ENCODE measurements around the gene OPHN1.
"Not testable (repeated sequence)": the region's sequence is repeated elsewhere in the genome, so short reads cannot be mapped to it uniquely, and the experiment has no call there.

The OPHN1 gene

DNA sequence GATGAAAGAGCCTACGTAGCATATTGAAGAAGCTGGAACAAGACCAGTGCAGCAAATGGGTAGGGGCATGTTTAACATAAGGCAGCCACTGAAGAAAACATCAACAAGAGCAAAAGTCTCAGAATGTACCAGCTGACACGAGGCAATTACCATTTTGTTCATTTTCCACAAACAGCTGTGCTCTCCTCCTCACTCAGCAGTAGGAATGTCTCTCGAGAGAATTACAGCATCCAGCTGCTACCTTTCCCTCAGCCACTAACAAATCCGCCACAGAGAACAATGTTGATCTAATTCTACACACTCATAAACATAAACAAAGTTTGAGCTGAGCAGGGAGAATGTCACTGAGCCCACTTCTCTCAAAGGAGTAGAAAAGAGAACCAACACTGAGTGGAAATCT lies 68.0 kb downstream of the OPHN1 start:
- DNase-seq (ENCODE audit: low read depth in 2 of 3, low spot score in 2 of 3), result no peak

DNA sequence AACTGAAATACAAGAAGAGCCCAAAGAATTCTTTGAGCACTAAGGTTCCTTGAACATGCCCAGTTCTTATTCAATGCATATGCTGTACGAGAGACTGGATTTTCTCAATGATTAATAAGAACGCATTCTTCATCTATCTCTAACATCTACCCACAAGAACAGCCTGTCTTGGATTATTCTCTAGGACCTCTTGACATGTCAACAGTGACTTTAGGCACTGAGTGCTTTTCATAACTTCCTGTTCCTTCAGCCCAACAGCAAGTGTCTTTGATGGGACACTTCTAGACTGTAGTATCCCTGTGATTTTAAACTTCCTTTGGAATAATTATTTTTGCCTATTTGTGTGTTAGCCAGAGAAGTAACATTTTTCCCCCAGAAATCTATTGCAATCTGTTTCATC lies 69.3 kb downstream of the OPHN1 start:
- no peak for DNase-seq (ENCODE audit: low read depth in 2 of 3, low spot score in 2 of 3)

DNA sequence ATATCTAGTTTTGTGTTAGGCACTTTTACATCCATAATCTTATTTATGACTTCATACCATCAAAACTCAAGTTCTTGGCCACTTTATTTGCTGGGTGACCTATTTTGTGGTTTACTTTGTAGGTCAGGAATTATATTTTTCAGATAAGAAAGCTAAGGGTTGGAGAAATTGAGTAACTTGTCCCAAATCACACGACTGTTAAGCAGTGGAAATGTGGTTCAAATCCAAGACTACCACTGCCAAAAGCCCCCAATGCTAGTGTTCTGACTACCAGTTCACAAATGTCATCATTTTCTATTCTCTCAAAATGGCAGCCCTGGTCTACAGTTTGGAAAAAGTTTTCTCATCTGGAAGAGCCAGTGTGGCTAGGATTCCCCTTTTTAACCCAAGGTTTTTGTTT lies 74.6 kb downstream of the OPHN1 start:
- no peak for DNase-seq (ENCODE audit: low read depth in 2 of 3, low spot score in 2 of 3)

DNA sequence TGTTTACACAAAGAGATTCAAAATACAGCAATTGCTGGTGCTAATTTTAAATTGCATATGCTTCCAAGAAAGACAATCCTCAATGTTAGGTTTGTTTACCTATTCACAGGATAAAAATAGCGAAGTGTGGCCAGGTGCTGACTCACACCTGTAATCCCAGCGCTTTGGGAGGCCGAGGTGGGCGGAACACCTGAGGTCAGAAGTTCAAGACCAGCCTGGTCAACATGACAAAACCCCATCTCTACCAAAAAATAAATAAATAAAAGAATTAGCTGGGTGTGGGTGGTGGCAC lies 77.7 kb downstream of the OPHN1 start:
- no peak for DNase-seq (ENCODE audit: low read depth in 2 of 3, low spot score in 2 of 3)

DNA sequence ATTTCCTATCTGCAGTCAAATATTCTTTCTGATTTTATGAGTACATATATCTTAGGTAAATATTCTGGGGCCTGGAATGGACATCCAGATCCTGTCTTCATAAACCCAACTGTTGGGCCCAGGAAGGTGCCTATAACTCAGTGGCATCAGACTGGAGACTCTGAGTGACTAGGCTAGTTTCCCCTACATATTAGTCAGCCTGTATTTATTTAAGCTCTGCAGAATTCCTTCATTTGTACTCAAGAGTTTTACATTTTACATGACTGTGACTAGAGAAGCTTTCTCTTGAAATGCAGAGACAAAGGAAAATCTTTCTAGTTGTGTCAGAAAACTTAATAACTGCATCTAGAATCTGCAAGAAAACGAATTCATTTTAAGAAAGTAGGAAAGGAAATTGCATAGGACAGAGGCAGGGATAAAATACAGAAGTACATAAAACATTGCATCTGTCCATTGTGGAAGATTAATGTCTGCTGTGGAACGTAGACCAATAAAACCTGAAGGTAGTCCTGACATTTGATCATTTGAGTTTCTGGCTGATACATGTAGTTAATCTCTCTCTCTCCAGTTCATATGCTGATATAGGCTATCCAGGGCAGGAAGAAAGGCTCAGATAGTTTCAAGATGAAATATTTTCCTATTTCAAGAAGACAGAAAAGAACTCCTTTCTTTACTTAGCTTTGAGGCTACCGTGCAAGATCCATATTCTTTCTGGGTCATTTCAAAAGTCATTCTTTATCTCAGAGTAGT lies 78.2 kb downstream of the OPHN1 start:
- no peak for DNase-seq (ENCODE audit: low read depth in 2 of 3, low spot score in 2 of 3)

DNA sequence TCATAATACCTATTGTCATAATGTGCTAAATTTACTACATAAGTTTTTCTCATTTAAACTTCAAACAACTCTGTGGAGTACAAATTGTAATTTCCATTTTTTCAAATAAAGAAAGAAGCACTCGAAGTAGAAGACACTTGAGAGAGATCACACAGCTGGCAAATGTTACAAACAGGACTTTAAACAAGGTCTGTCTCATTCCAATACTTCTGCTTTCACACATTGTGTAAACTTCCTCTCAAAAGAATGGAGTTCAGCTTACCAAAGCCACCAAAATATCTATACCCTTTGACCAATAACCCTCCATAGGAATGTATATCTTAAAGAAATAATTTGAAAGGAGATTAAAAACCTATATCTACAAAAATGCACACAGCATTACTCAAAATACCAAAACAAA lies 88.3 kb downstream of the OPHN1 start:
- DNase-seq (ENCODE audit: low read depth in 2 of 3, low spot score in 2 of 3), result no peak

DNA sequence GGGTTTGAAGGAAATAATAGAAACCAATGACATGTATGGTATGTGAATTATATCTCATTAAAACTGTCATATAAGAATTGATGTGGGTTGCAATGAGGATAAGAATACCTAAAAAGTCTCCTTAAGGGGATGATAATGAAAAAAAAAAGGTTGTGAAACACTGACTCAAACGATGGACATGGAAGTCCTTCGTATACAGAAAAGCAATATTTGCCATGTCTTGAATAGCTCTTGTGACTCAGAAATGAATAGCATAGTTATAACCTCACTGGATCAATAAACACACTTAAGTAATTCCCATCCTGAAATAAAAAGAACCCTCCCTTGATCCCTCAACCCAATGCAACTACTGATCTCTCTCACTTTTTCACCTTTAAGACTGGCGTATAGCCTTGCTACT lies 89.7 kb downstream of the OPHN1 start:
- no peak for DNase-seq (ENCODE audit: low read depth in 2 of 3, low spot score in 2 of 3)

DNA sequence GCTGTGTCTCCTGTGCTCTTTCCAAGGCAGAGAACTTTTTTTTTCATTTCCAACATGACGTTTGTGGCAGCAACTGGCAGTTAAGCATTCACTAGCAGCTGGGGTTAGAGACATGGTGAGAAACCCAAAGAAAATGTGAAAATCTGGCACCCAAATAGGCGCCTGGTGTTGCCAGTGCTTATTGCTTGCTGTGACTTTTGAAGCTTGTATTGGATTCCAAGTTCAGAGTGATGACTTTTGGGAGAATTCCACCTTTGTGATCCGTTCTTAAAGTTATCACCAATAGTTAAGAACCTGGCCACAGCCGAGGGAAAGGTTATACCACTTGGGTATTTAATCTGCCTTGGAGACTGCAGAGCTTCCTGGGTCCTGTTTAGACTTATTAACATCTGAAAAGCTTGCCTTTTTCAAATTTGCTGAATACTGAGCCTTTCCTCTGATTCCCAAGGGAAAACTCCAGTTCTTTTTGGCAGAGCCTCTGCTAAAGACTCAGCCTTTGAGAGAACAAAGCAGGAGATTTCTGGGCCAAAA lies 101.0 kb downstream of the OPHN1 start:
- no peak for DNase-seq (ENCODE audit: low read depth in 2 of 3, low spot score in 2 of 3)

DNA sequence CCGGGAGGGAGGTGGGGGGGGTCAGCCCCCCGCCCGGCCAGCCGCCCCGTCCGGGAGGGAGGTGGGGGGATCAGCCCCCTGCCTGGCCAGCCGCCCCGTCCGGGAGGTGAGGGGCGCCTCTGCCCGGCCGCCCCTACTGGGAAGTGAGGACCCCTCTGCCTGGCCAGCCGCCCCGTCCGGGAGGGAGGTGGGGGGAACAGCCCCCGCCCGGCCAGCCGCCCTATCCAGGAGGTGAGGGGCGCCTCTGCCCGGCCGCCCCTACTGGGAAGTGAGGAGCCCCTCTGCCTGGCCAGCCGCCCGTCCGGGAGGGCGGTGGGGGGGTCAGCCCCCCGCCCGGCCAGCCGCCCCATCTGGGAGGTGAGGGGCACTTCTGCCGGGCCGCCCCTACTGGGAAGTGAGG lies 106.5 kb downstream of the OPHN1 start:
- not testable (repeated sequence) for DNase-seq (ENCODE audit: low read depth in 2 of 3, low spot score in 2 of 3)

DNA sequence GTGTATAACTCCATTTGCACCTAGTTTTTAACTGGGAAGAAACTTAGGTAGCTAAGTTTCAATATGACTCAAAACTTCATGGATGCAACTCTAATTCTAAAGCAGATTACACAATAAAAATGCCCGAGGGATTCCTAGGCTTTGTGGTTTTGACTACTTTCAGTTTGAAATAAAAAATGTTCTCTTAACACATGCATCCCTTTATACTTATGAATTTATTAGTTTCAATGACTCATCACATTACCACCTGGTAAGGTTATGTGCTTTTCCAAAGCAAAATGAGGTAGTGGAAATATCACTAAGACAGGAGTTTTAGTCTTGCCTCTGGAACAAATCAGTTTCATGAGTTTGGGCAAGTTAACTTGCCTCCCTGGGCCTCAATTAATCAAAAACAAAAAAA lies 125.5 kb downstream of the OPHN1 start:
- DNase-seq (ENCODE audit: low read depth in 2 of 3, low spot score in 2 of 3), result no peak

DNA sequence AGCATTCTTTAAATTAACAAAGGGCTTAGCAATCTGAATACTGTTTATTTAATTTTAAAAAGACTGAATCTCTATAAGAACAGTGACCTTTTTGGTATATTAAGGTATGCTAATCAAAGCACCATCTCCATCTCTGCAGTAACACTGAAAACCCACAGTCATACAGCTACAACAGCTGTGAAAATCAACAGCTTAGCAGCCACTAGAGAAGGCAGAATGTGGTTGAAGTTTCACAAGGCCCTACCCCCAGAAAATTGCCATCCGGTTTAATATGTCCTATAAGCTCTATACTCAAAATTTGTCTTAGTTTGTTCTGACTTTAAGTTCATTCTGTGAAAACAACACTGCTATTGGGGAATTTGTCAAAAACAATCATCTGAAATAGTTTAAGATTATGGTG lies 128.7 kb downstream of the OPHN1 start:
- DNase-seq (ENCODE audit: low read depth in 2 of 3, low spot score in 2 of 3), result no peak

DNA sequence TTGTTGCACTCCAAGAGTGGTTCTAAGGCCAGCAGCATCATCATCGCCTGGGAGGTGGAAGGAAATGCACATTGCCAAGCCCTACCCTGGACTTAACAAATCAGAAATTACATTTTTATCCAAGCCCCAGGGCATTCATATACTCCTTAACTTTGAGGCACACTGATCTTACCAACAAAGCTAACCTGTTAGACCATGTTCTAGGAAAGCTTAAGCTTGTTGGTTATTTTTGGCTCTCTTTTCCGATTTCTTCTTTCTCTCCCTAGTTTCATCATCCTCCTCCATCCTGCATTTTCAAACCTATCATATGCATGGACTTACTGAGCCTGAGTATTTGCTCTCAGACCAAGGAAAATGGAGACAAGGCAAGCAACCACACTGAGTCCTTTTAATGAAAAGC lies 133.4 kb downstream of the OPHN1 start:
- DNase-seq (ENCODE audit: low read depth in 2 of 3, low spot score in 2 of 3), result no peak

DNA sequence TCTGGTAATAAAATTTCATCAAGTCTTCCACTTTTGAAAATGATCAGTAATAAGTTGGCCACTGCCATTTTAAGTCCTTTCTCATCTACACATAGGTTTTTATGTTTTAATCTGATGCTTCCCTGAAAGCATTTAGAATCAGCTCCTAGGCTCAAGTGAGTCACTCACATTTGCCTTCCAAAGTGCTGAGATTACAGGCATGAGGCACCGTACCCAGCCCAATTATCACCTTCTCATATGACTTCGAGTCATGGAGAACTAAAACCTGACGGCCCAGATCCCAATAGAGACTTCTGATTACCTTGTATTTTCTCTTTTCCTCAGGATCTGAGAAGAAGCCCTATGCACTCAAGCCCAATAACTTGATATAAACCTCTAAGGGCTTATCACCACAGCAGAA lies 140.8 kb downstream of the OPHN1 start:
- DNase-seq (ENCODE audit: low read depth in 2 of 3, low spot score in 2 of 3), result no peak

DNA sequence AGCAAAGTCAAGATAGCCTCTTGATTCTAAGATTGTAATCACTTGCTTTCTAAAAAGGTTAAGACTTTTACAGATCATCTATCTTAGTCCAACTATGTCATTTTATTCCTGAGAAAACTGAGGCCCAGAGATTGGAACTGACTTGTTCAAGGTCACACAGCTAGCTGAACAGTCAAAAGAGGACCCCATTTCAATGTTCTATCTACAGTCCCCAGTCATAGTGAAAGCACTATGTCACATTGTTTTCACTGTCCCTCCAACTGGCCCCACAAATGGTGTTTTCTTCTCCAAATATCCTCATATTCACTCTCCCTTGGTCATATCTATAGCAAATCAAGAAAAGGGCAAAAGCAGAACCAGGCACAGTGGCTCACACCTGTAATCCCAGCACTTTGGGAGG lies 145.2 kb downstream of the OPHN1 start:
- no peak for DNase-seq (ENCODE audit: low read depth in 2 of 3, low spot score in 2 of 3)

DNA sequence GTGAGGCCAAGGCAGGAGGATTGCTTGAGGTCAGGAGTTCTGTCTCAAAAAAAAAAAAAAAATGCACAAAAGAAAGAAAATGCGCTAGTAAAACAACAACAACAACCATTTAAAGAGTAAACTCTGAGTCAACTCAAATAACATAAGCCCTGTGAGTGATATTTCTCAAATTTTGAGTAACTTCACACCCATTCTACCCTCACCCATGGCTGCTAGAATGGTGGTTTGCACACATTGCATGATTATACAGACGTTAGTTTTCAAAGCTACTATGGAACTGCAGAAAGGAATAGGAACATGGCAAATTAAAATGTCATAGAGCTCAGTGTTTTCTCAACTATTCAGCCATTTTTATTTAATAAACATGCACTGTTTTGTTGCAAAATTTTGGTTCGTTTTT lies 145.9 kb downstream of the OPHN1 start:
- no peak for DNase-seq (ENCODE audit: low read depth in 2 of 3, low spot score in 2 of 3)

DNA sequence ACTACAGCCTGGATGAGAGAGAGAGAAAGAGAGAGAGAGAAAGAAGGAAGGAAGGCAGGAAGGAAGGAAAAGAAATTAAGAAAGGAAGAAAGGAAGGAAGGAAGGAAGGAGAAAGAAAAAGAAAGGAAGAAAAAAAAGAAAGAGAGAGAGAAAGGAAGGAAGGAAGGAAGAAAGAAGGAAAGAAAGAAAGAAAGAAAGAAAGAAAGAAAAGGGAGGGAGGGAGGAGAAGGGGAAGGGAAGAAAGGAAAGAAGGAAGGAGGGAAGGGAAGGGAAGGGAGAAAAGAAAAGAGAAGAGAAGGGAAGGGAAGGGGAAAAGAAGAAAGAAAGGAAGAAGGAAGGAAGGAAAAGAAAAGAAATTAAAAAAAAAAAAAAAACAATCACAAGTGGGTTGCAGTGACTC lies 146.3 kb downstream of the OPHN1 start:
- no peak for DNase-seq (ENCODE audit: low read depth in 2 of 3, low spot score in 2 of 3)

DNA sequence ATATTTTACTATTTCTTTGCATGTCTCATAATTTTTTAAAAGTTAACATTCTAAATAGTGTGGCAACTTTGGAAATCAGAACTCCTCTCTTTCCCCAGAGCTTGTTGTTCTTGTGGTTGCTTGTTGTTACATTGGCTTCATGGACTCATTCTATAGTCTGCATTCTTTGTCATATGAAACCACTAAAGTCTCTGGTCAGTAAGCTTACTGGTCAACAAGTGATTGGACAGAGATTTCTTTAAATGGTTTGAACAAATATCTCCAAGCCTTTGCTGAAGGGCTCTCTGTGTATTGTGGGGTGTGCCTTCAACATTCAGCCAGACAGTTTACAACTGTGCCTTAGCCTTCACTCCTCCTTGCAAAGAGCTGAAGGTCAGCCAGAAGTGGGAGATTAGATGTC lies 147.2 kb downstream of the OPHN1 start:
- no peak for DNase-seq (ENCODE audit: low read depth in 2 of 3, low spot score in 2 of 3)

DNA sequence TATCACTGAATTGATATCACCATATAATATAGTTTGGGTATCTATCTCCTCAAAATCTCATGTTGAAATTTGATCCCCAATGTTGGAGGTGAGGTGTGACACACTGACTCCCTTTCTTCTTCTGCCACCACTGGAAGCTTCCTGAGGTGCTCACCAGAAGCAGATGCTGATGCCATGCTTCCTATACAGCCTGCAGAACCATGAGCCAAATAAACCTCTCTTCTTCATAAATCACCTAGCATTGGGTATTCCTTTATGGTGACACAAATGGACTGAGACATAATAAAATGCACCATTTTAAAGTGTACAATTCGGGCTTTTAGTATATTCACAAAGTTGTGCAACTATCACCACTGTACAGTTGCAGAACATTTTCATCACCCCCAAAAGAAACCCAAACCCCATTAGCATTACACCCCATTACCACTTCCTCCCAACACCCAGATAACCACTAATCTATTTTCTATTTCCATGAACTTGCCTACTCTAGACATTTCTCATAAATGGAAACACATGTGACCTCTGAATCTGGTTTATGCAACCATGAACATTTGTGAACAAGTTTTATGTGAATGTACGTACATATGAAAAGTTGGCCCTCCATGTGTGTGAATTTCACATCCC lies 148.9 kb downstream of the OPHN1 start:
- DNase-seq (ENCODE audit: low read depth in 2 of 3, low spot score in 2 of 3), result no peak

DNA sequence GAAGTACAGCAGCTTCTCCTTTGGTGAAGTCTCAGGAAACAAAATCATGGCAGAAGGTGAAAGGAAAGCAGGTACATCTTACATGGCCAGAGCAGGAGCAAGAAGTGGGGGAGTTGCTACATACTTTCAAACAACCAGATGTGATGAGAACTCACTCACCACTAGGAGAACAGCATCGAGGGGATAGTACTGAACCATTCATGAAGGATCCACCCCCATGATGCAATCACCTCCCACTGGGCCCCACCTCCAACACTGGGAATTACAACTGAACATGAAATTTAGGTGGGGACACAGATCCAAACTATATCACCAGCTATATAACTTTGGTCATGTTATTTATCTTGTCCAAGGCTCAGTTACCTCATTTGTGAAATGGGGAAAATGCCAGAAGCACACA lies 159.4 kb downstream of the OPHN1 start:
- DNase-seq (ENCODE audit: low read depth in 2 of 3, low spot score in 2 of 3), result no peak

DNA sequence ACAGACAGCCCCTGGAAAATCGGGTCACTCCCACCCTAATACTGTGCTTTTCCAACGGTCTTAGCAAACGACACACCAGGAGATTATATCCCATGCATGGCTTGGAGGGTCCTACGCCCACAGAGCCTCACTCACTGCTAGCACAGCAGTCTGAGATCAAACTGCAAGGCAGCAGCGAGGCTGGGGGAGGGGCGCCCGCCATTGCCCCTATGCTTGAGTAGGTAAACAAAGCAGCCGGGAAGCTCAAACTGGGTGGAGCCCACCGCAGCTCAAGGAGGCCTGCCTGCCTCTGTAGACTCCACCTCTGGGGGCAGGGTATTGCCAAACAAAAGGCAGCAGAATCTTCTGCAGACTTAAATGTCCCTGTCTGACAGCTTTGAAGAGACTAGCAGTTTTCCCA lies 168.5 kb downstream of the OPHN1 start:
- not testable (repeated sequence) for DNase-seq (ENCODE audit: low read depth in 2 of 3, low spot score in 2 of 3)

DNA sequence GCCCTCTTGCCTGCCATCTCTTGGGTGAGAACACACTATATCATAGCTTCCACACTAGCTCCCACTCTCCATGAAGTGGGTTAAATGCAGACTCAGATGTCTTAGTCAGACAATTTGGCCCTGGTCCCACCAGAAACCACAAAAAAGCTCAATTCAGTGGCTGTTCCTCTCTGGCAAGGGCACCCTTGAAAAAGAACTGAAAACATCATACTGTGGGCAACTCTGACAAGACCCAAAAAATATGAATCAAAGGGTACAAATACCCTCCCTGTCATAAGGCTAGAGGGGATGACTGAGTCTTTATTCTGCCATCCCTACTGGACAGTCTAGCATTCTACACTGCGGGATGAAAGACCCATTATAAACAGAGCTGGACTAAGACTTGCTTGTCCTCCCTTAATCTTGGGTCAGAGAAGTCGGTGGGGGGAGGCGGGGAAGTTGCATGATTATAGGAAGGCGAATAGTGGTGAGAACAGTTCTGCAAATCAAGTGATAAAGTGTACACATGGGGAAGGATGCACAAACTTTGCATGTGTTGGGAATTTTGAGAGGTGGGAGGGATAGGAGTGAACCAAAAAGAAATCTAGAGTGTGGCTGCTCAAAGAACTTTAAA lies 172.1 kb downstream of the OPHN1 start:
- no peak for DNase-seq (ENCODE audit: low read depth in 2 of 3, low spot score in 2 of 3)

DNA sequence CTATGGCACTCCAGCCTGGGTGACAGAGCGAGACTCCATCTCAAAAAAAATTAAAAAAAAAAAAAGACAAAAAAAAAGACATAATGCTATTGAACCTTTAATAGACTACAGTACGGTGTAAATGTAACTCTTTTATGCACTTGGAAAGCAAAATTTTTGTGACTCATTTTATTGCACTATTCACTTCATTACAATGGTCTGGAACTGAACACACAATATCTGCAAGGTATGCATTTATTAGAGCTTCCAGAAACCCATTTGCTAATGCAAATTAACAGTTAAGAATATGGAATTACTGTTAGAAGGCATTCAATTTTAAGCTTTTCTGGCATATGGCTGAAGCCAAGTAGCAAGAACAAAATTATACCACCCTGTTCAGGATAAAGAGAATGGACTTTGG lies 176.3 kb downstream of the OPHN1 start:
- no peak for DNase-seq (ENCODE audit: low read depth in 2 of 3, low spot score in 2 of 3)

Measured in activated CD8-positive, alpha-beta memory T cell treated with anti-CD3 and anti-CD28 coated beads for 48 hours (primary cell).